Activated effector memory CD4-positive, alpha-beta T cell treated with anti-CD3 and anti-CD28 coated beads, Interleukin-2, amount 50 U/mL, for 16 hours (primary cell): ENCODE data around the gene CCSER2.
"Not testable (repeated sequence)": the region's sequence is repeated elsewhere in the genome, so short reads cannot be mapped to it uniquely, and the experiment has no call there.

Experiments used
- DNase-seq: peaks from one replicate; pipeline ENCODE4 v3.0.0-alpha.2; 2020

Gene CCSER2

GRCh38 chr10:84469470-84469869 is 141.1 kb downstream of the CCSER2 start:
- DNase-seq = no peak

GRCh38 chr10:84473136-84473535 is 144.7 kb downstream of the CCSER2 start:
- DNase-seq = no peak

GRCh38 chr10:84477398-84478128 is 149.2 kb downstream of the CCSER2 start:
- no peak for DNase-seq

DNA sequence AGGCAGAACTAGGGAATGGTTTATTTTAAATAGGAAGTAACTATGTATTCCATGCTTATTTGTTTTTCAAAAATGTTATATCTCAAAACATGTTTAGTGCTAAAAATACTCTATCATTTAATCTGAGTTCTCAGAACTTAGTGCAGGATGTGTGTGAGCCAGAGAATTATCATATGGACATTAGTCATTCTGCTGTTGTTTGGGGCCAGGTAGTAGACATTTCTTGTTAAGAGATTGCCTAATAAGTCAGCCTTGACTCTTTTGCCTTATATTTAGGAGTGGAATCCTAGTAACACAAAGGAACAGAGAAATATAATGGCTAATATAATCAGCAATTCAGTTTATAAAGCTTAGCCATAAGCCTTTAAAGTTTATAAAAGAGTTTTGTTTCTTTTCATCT is 149.8 kb downstream of the CCSER2 start:
- no peak for DNase-seq

DNA sequence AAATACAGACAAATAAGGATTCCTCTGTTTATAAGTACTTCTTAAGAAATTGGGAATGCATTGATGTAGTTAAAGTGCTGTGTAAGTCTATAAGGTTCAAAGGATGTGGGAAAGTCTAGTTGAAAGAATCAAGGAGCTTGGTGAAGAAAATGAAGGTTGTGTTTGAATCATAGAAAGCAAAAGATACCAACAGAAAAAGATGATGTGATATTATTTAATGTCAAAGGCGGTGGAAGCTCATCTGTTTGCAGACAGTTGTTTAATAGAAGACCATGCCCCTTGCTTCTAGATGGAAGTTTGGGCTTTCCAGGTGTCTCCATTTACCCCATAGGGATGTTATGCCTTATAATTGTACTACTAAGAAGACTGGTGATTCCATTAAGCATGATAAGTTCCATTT is 150.3 kb downstream of the CCSER2 start:
- DNase-seq = no peak

- DNase-seq = no peak
Measured at GRCh38 chr10:84484541-84484940, 156.2 kb downstream of the CCSER2 start.

GRCh38 chr10:84493361-84493760 is 165.0 kb downstream of the CCSER2 start:
- no peak for DNase-seq

DNA sequence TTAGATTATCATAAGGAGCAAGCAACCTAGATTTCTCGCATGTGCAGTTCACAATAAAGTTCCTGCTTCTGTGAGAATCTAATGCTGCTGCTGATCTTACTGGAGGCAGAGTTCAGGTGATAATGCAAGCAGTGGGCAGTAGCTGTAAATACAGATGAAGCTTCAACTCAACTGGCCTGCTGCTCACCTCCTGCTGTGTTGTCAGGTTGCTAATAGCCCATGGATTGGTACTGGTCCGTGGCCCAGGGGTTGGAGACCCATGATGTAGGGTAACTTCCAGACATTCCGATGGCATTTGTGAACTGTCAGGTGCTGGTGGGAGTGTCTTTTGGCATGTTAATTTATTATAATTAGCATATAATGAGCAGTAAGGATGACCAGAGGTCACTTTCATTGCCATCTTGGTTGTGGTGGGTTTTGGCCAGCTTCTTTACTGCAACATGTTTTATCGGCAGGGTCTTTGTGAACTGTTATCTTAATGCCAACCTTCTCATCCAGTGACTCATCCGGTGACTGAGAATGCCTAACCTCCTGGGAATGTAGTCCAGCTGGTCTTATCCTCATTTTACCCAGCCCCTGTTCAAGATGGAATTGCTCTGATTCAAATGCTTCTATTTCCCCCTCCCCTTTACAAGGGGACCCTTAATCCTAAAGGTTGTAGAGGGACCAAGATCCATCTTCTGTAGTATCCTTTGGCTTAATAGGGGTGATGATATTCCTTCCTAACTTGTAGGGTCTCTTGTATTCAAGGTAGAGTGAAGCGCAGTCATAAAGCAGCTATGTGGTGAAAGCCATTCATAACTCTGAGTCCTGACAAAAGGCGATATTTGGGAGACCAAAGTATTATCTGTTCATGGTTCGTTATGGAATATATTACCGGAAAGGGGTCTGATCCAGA is 165.8 kb downstream of the CCSER2 start:
- DNase-seq = no peak

- DNase-seq = no peak
Measured at GRCh38 chr10:84494849-84495180, 166.4 kb downstream of the CCSER2 start.

GRCh38 chr10:84497978-84498377 is 169.6 kb downstream of the CCSER2 start:
- no peak for DNase-seq

DNA sequence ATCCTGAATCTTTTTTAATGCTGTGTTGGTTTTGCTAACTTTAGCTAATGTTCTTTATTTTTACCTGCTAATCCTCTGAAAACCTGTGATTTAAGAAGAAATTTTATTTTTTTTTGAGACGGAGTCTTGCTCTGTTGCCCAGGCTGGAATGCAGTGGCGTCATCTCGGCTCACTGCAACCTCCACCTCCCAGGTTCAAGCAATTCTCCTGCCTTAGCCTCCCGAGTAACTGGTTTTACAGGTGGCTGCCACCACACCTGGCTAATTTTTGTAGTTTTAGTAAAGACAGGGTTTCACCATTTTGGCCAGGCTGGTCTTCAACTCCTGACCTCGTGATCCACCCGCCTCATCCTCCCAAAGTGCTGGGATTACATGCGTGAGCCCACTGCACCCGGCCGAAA is 170.7 kb downstream of the CCSER2 start:
- DNase-seq = not testable (repeated sequence)

GRCh38 chr10:84499846-84500245 is 171.5 kb downstream of the CCSER2 start:
- DNase-seq = no peak

GRCh38 chr10:84510121-84510520 is 181.7 kb downstream of the CCSER2 start:
- DNase-seq = no peak

- DNase-seq = no peak
Measured at GRCh38 chr10:84511106-84511505, 182.7 kb downstream of the CCSER2 start.

DNA sequence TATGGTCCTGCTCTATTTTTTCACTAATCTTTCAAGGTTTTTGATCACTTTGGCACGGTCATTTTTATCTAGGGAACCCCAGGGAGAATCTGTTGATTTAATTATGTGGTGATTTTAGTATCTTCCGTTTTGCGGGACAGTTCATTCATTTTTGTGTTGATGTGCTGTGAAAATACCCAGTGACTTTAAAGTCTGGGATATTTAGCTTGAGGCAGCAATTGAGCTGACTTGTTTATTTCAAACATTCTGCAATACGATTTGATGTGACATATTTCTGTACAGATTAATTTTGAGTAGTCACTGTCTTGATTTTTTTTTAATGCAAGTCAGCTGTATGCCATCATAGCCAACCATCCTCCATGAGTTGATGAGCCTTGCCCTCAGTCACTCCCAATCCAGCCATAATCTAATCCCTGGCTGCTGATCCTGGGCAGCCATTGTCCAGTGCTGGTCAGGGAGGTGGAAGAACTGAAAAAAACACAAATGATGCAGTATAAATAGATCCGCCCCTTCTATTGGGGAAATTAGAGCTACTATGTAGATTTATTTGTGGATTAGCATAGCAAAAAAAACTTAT is 183.4 kb downstream of the CCSER2 start:
- DNase-seq = no peak

GRCh38 chr10:84517554-84517953 is 189.2 kb downstream of the CCSER2 start:
- no peak for DNase-seq

- DNase-seq = no peak
Measured at GRCh38 chr10:84519235-84519634, 190.8 kb downstream of the CCSER2 start.

GRCh38 chr10:84521013-84521412 is 192.6 kb downstream of the CCSER2 start:
- no peak for DNase-seq

- no peak for DNase-seq
Measured at GRCh38 chr10:84521468-84521867, 193.1 kb downstream of the CCSER2 start.

- no peak for DNase-seq
Measured at GRCh38 chr10:84522612-84523462, 194.4 kb downstream of the CCSER2 start.

DNA sequence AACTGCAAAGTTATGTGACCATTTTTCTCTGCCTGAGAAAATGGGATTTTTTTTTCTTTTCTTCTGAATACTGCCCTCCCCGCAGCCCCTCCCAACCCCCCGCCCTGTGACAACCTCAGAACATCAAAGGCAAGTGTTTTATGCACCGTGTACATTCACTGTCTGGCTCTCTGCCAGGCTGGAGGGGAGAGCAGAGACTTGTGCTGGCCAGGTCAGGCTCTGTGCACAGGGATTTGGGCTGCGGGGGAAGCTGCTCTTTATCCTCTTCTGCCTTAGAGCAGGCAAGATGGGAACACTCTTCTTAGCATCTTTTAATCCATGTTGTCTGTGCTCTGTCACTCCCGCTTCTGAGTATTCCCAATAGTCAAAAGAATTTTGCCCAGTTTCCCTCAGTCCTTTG is 195.1 kb downstream of the CCSER2 start:
- no peak for DNase-seq

GRCh38 chr10:84524435-84524834 is 196.0 kb downstream of the CCSER2 start:
- DNase-seq = no peak
